Fibroblast of the conjunctiva (primary cell): ENCODE data around the gene FAM156A.
"Not testable (repeated sequence)": the region's sequence is repeated elsewhere in the genome, so short reads cannot be mapped to it uniquely, and the experiment has no call there.

Experiments used
- DNase-seq: peaks from one replicate; pipeline ENCODE4 v3.0.0-alpha.2; 2010; ENCODE audit warnings: low read depth

FAM156A gene

GRCh38 chrX:52958113-52958959, at the start of gene FAM156A:
Gene FAM156A, minus strand, starts transcription at chrX:52958518. Its CDS starts 9,930 bp downstream, at chrX:52948588.
- DNase-seq, result not testable (repeated sequence)

DNA sequence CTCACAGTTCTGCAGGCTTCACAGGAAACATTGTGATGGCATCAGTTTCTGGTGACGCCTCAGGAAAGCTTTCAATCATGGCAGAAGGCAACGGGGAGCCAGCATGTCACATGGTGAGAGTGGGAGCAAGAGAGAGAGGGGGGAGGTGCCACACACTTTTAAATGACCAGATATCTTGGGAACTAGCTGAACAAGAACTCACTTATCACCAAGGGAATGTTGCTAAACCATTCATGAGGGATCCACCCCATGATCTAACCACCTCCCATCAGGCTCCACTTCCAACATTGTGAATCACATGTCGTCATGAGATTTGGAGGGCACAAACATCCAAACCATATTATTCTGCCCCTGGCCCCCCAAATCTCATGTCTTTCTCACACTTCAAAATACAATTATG, 47.0 kb upstream of the FAM156A start:
- no peak for DNase-seq

DNA sequence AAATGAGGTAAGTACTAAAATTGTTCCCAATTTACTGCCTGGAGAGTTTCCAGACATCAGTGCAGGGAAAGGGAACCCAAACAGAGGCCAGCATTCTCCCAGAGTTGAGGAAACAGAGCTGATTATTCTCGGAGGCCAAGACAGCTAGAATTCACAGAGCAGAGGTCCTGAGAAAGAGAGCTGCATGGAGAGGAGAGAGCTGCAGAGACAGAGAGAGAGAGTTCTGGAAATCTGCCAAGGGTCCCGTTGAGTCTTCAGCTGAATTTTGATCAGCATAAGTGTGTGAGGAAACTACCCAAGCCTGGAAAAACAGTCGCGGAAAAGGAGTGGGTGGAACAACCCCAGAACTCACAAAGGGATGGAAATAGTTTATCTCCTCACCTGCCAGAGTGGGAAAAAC, 46.5 kb upstream of the FAM156A start:
- DNase-seq, result no peak

DNA sequence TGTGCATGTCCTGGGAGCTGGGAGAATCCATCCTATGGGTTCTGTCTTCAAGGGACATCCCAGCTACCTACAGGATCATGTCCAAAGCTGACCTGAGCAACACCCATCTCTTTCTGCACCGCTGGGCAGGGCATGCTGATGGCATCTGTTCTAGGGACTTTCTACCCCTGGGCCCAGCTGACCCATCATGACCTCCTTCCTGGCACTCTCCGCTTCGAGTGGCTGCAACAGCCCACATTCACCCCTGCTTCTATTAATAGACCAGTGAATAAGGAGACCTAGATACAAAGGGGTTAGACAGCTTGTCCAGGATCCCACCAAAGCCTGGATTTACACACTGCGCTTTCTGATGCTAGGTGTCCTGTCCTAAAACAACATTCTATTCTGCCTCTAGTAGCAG, 45.7 kb upstream of the FAM156A start:
- no peak for DNase-seq

DNA sequence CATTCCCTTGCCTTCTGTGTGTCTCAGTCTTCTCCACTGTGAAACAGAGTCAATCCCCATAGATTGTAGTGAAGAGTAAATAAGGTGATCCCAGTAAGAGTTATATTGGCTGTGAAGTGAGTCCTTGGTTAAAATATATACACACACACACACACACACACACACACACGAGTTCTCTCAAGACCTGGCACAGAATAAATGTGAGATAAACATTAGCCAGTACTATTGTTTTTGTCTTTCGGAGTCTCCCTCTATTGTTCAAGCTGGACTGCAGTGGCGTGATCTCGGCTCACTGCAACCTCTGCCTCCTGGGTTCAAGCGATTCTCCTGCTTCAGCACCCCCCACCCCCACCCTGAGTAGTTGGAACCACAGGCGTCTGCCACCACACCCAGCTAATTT, 44.8 kb upstream of the FAM156A start:
- DNase-seq, result no peak

DNA sequence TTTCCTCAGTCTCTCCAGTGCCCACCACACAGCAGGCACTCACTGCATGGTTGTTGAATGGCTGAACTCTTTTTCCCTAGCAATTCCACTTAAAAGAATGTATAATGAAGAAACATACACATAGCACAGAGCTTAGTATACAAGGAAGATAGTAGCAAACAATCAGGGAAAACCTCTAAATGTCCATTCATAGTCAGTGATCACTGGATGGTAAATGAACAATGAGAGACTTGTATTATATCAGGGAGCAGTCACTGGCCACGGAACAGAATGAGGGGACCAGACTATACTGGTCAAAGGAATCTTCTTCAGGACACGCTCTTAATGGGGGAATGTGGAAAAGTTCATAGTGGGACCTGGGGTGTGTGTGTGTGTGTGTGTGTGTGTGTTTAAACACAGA, 43.6 kb upstream of the FAM156A start:
- no peak for DNase-seq

DNA sequence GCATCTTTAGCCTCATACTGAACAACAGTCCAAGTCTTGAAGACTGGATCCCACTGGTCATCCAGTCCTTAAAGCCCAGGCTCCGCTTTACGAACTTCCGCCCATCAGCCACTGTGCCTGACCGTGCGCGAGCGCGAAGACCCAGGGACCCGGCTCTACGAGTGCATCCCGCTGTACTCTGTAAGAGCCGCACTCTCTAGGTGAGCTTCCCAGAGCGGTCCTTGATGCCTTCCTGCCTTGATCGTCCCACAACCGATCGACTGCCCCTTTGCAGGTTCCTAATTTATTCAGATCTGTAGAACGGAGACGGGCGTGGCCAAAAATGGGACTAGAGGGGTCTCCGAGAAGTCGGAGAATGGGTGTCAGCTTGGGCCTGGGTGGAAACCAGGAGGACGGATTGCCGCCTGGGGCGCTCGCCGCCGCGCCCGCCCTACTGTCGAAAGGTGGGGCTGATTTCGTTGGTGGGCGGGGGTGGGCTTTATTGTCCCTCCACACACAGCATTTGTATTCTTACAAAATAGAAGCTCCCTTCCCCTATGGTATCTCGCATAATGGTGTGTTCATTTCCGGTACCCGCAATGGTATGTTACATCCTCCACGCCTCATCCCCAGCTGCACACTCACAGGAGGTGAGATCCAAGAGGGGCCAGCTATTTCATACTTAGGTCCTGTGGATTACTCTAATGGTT, 42.3 kb upstream of the FAM156A start:
- DNase-seq, result no peak

DNA sequence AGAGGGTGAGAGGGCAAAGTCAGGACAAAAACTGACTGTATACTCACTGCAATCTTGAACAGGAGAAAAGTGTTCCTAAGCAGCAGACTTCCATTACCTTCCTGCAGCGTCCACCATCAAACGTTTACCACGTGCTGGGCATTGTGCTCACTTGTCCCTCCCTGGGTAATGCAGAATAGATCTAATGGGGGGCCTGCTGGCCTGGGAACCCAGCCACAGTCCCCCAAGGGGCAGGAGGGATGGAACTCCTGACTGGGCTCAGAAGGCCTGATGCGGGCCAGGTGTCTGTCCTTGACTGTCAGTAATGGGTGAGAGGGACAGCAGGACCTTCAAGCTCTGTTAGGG, 37.6 kb upstream of the FAM156A start:
- no peak for DNase-seq

DNA sequence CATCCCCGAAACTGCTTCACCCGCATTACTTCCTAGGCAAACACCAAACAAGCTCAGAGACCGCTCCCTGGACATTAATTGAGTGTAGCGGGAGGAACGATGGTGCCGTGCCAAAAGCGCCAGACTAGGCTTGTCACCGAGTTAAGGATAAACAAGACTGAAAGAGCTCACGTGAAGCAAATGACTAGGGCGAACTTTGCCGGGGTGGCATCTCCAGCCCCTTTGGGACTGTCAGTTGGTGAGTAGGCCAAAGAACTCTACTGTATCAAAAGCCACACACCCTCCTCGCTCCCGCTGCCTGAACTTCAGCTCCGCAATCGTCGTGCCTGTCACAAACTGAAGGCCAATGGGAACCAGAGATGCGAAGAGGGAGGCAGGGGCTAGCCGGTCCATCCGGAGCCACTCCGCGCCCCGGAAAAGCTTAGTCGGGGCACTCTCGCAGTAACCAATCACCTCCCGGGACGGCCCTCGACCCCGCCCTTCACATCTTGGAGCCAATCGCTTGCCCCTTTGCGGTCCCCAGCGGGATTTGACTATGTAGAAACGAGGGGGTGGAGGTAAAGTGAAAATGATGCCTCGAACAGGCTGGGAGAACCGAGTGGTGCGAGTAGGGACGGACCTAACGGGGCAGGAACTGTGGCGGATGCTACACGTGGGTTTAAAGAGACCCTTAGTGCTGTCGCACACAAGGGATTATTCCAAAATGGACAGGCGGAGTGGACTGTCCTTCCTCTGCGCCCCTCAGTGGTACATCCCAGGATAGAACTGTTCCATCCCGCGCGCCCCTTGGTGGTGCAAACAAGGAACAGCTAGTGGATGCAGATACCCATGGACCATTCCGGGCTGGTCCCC, 37.0 kb upstream of the FAM156A start:
- DNase-seq, result peak; percentile 91

DNA sequence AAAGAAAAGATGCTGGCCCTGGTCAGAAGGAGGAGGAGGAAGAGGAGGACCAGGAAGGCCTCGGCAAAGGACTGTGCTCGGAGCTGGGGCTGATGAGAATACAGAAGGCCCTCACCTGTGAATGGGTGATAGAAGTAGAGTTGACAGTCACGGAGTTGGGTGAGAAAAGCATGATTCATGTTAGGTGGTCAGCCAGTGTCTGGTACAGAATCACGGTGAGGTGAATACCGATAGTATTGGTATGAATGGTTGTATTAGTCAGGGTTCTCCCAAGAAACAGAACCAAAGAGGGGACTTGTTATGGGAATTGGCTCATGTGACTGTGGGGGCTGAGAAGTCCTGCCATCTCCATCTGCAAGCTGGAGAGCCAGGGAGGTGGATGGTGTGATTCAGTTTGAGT, 32.5 kb upstream of the FAM156A start:
- no peak for DNase-seq

DNA sequence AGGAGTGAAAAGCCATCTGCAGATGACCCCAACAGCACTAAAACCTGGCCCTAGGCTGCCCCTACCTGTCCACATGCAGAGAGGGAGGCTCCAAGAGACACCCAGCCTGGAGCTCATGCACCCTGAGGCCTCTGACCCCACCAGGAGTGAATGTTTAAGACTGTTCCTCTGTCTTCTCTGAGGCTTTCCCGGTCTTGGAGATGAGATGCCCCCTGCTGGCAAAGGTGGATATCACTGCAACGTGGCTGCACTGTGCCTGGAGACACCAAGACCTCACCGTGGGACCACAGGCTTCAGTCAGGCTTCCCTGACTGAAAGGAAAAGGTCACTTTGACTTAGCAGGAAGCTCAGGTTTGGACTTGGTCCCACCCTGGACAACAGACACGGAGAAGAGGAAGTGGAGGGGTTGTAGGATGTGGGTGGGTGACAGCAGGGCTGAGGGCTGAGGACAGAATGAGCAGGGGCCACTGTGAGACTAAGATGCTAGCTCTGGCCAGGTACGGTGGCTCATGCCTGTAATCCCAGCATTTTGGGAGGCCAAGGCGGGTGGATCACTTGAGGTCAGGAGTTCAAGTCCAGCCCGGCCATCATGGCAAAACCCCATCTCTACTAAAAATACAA, 31.8 kb upstream of the FAM156A start:
- peak; percentile 46 for DNase-seq

DNA sequence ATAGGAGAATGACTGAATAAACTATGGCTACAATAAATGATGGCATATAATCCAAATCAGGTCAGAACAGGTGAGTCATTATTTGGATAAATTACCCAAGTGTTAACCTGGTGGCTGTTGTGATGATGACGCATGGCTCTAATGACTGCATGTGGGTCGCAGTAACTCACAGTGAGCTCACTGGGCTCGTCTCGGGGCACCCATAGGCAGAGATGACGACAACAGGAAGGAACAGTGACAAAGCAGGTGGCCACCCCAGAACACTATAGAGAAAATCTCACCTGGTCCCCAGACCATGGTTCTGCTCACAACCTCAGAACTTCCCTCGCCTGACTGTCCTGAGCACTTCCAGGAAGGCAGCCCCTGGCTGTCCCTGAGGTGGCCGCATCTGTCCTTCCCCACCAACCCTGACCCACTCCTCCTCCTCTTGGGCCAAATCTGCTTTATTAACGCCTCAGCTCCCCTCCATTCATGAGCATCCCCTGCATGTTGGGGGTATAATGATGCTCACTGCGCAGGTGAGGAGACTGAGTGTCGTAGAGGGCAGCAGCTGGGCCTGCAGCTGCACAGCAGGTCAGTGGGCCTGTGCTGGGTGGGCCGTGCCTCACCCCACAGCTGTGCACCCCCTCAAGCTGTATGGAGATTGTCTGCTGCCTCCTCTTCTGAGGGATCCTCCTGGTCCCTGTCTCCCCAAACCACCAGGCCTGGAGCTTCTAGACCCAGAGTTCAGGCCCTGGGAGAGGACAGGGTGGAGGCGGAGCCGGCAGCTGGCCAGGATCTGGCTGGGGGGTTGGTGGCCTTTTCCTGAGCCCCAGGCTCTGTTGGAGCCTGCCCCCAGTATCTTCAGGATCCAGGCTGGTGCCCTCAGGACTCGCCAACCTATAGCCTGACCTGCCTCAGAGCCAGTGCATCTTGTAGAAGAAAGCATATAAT, 30.9 kb upstream of the FAM156A start:
- no peak for DNase-seq

GRCh38 chrX:52983321-52984000, 25.1 kb upstream of the FAM156A start:
- DNase-seq, result no peak

DNA sequence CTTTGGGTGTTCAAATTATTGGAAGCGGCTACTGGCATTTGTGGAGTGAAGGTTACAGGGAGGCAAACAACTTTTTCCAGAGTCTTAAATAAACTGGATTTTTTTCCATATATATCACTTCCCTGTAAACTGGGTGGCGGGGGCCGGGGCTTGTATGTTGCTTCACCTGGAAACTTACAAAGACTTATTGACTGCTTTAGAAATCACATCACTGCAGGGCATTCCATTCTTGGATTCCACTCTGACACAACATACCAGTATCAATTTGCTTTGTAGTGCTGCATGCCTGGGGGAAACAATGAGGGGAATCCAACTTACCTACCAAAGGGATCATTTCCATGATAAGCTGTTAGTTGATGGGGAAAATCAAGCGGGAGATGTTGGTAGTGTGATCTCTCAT, 21.7 kb upstream of the FAM156A start:
- no peak for DNase-seq

DNA sequence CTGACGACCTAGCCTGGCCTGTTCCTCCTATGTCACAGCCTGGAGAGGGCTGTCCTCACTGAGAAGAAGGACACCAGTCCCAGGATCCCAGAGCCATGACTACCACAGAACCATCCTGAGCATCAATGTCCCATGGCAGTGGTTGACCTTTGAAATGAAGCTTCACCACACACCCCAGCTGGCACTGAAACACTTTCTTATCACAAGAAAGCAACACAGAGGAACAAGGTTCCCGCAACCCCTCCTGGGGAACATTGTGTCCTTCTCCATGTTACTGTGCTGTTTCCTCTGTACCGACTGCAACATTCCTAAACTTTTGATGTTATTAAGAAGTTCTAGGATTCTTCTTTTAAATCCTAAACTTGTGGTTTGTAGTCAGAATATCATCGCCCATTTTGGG, 21.2 kb upstream of the FAM156A start:
- no peak for DNase-seq

GRCh38 chrX:52977953-52978352, 19.6 kb upstream of the FAM156A start:
- no peak for DNase-seq

DNA sequence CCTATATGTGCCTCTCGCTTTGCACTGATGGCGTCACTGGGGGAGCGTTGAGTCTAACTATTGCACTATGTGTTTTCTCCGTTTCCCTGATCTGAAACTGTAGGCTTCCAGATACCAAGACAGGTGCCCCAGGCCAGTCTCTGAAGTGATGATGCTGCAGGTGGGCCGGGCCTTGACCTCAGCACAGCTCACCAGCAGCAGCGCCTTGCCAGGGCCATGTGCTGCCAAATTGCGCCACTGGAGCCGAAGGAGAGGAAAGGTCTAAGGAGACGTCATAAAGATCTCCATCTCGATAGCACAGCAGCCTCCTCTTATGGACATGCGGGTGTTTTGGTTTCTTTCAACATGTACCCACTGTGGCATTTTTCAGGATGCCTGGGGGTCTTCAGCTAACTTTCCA, 17.3 kb upstream of the FAM156A start:
- not testable (repeated sequence) for DNase-seq

- not testable (repeated sequence) for DNase-seq
Measured at GRCh38 chrX:52974336-52974992, 16.1 kb upstream of the FAM156A start.

- DNase-seq, result not testable (repeated sequence)
Measured at GRCh38 chrX:52967922-52968321, 9.6 kb upstream of the FAM156A start.
